ENCODE measurements around the gene CSDE1. TPM values are rescaled to one million over a fixed set of nuclear protein-coding genes. Genes with fewer than 3 reads are reported as not detected.
"Not testable (repeated sequence)": the region's sequence is repeated elsewhere in the genome, so short reads cannot be mapped to it uniquely, and the experiment has no call there.

The CSDE1 gene
- total RNA-seq, 2 donors from 2014 or later: 560 to 1,490 TPM

DNA sequence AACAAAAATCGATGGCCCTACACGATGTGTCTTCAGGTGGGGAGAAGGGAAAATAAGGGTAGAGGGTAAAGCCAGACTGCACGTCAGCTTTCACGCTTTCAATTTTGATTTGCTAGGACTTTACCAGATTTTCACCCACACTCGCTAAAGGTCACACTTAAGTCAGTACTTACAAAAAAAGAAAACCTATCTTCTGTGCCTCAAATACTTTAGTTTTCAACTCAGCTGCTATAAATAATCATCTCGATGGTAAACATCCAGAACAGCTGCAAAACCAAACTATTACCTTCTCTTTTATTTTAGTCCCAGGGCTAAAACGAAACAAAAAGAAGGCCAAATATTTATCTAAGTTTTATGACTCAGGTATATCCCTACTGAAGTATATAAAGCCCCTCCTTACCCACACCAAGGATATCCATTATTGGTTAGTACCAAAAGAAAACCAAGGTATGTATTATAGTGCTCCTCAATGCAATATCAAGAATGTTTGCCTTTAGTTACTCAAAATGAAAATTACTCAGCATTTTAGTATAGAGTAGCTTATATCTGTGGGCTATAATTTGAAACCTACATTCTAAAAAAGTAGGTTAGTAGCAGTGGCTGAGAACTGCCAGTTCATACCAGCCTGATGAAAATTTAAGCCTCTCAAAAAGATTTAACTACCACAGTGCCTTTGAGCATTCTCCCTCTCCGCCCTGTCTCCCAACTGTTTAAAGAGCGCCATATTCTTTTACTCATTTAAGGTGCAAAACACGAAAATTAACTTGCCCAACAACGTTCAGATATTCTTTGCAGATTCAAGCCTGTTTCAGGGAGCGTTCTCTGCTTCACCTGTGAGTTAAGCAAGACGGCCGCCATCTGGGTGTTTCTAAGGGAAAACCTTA lies 1.5 kb downstream of the CSDE1 start:
- Histone ChIP-seq H3K27me3 (replicated peaks; ENCODE audit: insufficient read depth) (no peaks in the 10 kb centered on the region), H3K9me3 (no peaks in the 10 kb centered on the region), H3K27ac (peak overlapping the region; percentile 92 to 100), H3K36me3 (no peaks in the 10 kb centered on the region), H3K4me1 (ENCODE audit: control insufficient read depth in 1 of 2, low read depth in 2 of 2) (peaks cover 45 to 63% of the 10 kb centered on the region in 2 donors), H3K4me3 (peak overlapping the region; percentile 76)
- TF ChIP-seq, protein P1, sequence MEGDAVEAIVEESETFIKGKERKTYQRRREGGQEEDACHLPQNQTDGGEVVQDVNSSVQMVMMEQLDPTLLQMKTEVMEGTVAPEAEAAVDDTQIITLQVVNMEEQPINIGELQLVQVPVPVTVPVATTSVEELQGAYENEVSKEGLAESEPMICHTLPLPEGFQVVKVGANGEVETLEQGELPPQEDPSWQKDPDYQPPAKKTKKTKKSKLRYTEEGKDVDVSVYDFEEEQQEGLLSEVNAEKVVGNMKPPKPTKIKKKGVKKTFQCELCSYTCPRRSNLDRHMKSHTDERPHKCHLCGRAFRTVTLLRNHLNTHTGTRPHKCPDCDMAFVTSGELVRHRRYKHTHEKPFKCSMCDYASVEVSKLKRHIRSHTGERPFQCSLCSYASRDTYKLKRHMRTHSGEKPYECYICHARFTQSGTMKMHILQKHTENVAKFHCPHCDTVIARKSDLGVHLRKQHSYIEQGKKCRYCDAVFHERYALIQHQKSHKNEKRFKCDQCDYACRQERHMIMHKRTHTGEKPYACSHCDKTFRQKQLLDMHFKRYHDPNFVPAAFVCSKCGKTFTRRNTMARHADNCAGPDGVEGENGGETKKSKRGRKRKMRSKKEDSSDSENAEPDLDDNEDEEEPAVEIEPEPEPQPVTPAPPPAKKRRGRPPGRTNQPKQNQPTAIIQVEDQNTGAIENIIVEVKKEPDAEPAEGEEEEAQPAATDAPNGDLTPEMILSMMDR (IDR thresholded peaks at IDR 0.05): no peak
- no peak for DNase-seq (ENCODE audit: low spot score)
- no peak for ATAC-seq (ENCODE audit: insufficient number of reproducible peaks, low FRiP score, low read depth)

GRCh38 chr1:114755006-114755931 lies 2.5 kb downstream of the CSDE1 start:
- Histone ChIP-seq H3K36me3 (no peaks in the 10 kb centered on the region), H3K4me3 (peak overlapping the region; percentile 76), H3K4me1 (ENCODE audit: control insufficient read depth in 1 of 2, low read depth in 2 of 2) (peaks cover 54 to 72% of the 10 kb centered on the region in 2 donors), H3K27ac (peak overlapping the region in 1 of 2 donors; percentile 92), H3K27me3 (replicated peaks; ENCODE audit: insufficient read depth) (no peaks in the 10 kb centered on the region), H3K9me3 (no peaks in the 10 kb centered on the region)
- ATAC-seq (ENCODE audit: insufficient number of reproducible peaks, low FRiP score, low read depth) (no peak), DNase-seq (ENCODE audit: low spot score) (no peak)
- TF ChIP-seq, protein P1 (IDR thresholded peaks at IDR 0.05): no peak

- H3K27ac ChIP-seq; H3K9me3 ChIP-seq; DNase-seq (ENCODE audit: low spot score); H3K36me3 ChIP-seq; ATAC-seq (ENCODE audit: insufficient number of reproducible peaks, low FRiP score, low read depth); H3K27me3 ChIP-seq (replicated peaks; ENCODE audit: insufficient read depth); H3K4me3 ChIP-seq: not testable (repeated sequence)
- H3K4me1 ChIP-seq (ENCODE audit: control insufficient read depth in 1 of 2, low read depth in 2 of 2): peaks cover 59 to 85% of the 10 kb centered on the region in 2 donors
Measured at GRCh38 chr1:114753702-114754101, 4.1 kb downstream of the CSDE1 start.

GRCh38 chr1:114753143-114753542 lies 4.6 kb downstream of the CSDE1 start:
- Histone ChIP-seq H3K4me3 (no peak overlapping the region), H3K27ac (no peak overlapping the region), H3K27me3 (replicated peaks; ENCODE audit: insufficient read depth) (no peaks in the 10 kb centered on the region), H3K4me1 (ENCODE audit: control insufficient read depth in 1 of 2, low read depth in 2 of 2) (peaks cover 62 to 85% of the 10 kb centered on the region in 2 donors), H3K36me3 (peaks cover 8% of the 10 kb centered on the region), H3K9me3 (no peaks in the 10 kb centered on the region)
- TF ChIP-seq, protein P1 (IDR thresholded peaks at IDR 0.05): no peak
- ATAC-seq (ENCODE audit: insufficient number of reproducible peaks, low FRiP score, low read depth) (no peak), DNase-seq (ENCODE audit: low spot score) (no peak)

- H3K36me3 ChIP-seq: peaks cover 8% of the 10 kb centered on the region
- H3K27me3 ChIP-seq (replicated peaks; ENCODE audit: insufficient read depth): no peaks in the 10 kb centered on the region
- TF ChIP-seq, protein P1 (IDR thresholded peaks at IDR 0.05): no peak
- no peak for DNase-seq (ENCODE audit: low spot score)
- no peak for ATAC-seq (ENCODE audit: insufficient number of reproducible peaks, low FRiP score, low read depth)
- no peaks in the 10 kb centered on the region for H3K9me3 ChIP-seq
- H3K4me1 ChIP-seq (ENCODE audit: control insufficient read depth in 1 of 2, low read depth in 2 of 2): peaks cover 52 to 76% of the 10 kb centered on the region in 2 donors
- H3K4me3 ChIP-seq: no peak overlapping the region
- no peak overlapping the region for H3K27ac ChIP-seq
Measured at GRCh38 chr1:114750780-114751179, 7.0 kb downstream of the CSDE1 start.
